Naive thymus-derived CD4-positive, alpha-beta T cell (primary cell): ENCODE results near the gene SMAD1. TPM values are rescaled to one million over a fixed set of nuclear protein-coding genes. Genes with fewer than 3 reads are reported as not detected.

ENCODE experiments used
- ATAC-seq: fragments of 150-1000 bp; cut with Tn5 transposase; 2 replicates; pipeline ENCODE4 v1.10.0; 2021; ENCODE audit warnings: mild to moderate bottlenecking, moderate library complexity
- CTCF ChIA-PET: fragments of 350-600 bp; sonication (Branson Sonifier 250); formaldehyde crosslinking; loops from one replicate; lab custom pipeline; 2021; ENCODE audit warnings: antibody characterized with exemption; lab: Charles Lee
- POLR2A ChIA-PET: fragments of 350-600 bp; sonication (Branson Sonifier 250); formaldehyde crosslinking; loops from one replicate; lab custom pipeline; 2021; ENCODE audit warnings: antibody characterized with exemption, inconsistent platforms; lab: Charles Lee
- DNase-seq, 9 donors: peaks; one replicate each; pipeline versions ENCODE4 v3.0.0 to v3.0.0-alpha.2; 2020 to 2022; ENCODE audit warnings: mixed read lengths in 1 of 9
- H3K27ac ChIP-seq: one replicate; pipeline ENCODE4 v1.7.0; 2013; ENCODE audit warnings: mild to moderate bottlenecking, low read depth, low read length, moderate library complexity
- H3K27me3 ChIP-seq, 2 donors: one replicate each; pipeline ENCODE4 v1.7.0; 2013; ENCODE audit warnings: low read length in 2 of 2, mild to moderate bottlenecking in 2 of 2, moderate library complexity in 2 of 2; ENCODE audit not compliant: control insufficient read depth in 2 of 2, insufficient read depth in 2 of 2
- H3K36me3 ChIP-seq, 3 experiments: 1 replicate in 2 of 3; 2 replicates in 1 of 3; pipeline ENCODE4 v1.7.0; 2013; ENCODE audit warnings: low read length in 3 of 3, mild to moderate bottlenecking in 3 of 3, moderate library complexity in 1 of 3; ENCODE audit not compliant: insufficient read depth in 3 of 3, control insufficient read depth in 2 of 3
- H3K4me1 ChIP-seq, 2 donors: one replicate each; pipeline ENCODE4 v1.7.0; 2013; ENCODE audit warnings: low read length in 2 of 2, mild to moderate bottlenecking in 2 of 2, moderate library complexity in 1 of 2; ENCODE audit not compliant: control insufficient read depth in 2 of 2, insufficient read depth in 2 of 2
- H3K4me3 ChIP-seq: 2 replicates; pipeline ENCODE4 v1.7.0; 2013; ENCODE audit warnings: mild to moderate bottlenecking, low read length
- H3K9me3 ChIP-seq, 3 experiments: 1 replicate in 2 of 3; 2 replicates in 1 of 3; pipeline ENCODE4 v1.7.0; 2013; ENCODE audit warnings: low read length in 3 of 3; ENCODE audit not compliant: control insufficient read depth in 2 of 3
- H3K27ac Mint-ChIP-seq, 9 donors: one replicate each; pipeline ENCODE4 v1.8.0; 2020 to 2022; ENCODE audit warnings: mixed read lengths in 9 of 9, mild to moderate bottlenecking in 8 of 9, moderate library complexity in 5 of 9, inconsistent platforms in 2 of 9
- H3K27me3 Mint-ChIP-seq, 5 donors: one replicate each; pipeline ENCODE4 v1.8.0; 2021 to 2022; ENCODE audit warnings: mixed read lengths in 5 of 5, mild to moderate bottlenecking in 1 of 5
- H3K36me3 Mint-ChIP-seq, 5 donors: one replicate each; pipeline ENCODE4 v1.8.0; 2020 to 2022; ENCODE audit warnings: mixed read lengths in 5 of 5, mild to moderate bottlenecking in 3 of 5, inconsistent platforms in 1 of 5
- H3K4me1 Mint-ChIP-seq, 7 donors: one replicate each; pipeline ENCODE4 v1.8.0; 2020 to 2022; ENCODE audit warnings: mixed read lengths in 7 of 7, mild to moderate bottlenecking in 3 of 7, inconsistent platforms in 1 of 7
- H3K4me3 Mint-ChIP-seq, 10 donors: one replicate each; pipeline ENCODE4 v1.8.0; 2020 to 2022; ENCODE audit warnings: mild to moderate bottlenecking in 10 of 10, mixed read lengths in 10 of 10, moderate library complexity in 6 of 10, inconsistent platforms in 2 of 10
- H3K9me3 Mint-ChIP-seq, 11 donors: one replicate each; pipeline ENCODE4 v1.8.0; 2020 to 2022; ENCODE audit warnings: mixed read lengths in 11 of 11, mild to moderate bottlenecking in 4 of 11, inconsistent platforms in 1 of 11, moderate library complexity in 1 of 11
- intact Hi-C, 2 donors: fragments of 100-400 bp; cut with micrococcal nuclease; formaldehyde crosslinking; loops; one replicate each; pipeline ENCODE4 v1.15.1; 2023
- polyA plus RNA-seq, 2 donors: library from polyadenylated mRNA; unstranded; fragments of 300-500 nt; fragmentation: Illumina TruSeq; gene quantifications; one replicate each; pipeline ENCODE4 v1.2.3, GENCODE V29; 2021
- total RNA-seq, 6 experiments: library from RNA in 5 of 6; stranded (reverse) in 5 of 6; gene quantifications; 1 replicate in 5 of 6; 2 replicates in 1 of 6; pipeline ENCODE4 v1.2.3 and lab custom pipeline; 2021 to 2026

The SMAD1 gene
- total and polyA plus RNA-seq, 7 experiments from 2014 or later: 0.29 to 13.5 (median 1.1) TPM

DNA sequence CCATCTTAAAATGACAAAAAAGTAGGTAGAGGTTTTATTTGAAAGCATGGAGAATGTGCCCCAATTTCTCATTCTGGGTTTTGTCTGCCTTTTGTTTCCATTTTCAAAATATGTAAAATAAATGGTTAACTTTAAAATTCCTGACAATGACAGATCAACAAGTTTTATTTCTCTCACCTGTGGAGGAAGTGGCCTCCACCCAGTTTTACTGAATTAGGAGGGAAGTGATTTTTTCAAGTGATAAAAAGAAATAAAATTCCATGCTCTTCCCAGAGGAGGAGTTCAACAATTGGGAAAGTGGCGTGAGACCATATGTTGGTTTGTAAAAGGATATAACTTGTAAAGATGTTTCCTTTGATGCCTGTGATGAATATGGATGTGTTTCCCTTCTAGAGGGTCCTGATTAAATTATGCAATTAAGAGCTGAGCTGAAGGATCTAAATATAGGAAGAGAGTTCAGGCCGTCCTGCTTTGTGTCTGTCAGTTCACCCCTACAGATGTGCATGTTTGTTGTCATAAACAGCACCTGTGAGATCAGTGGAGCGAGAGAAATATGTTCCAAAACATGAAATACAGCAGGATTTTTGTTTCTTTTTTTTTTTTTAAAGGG lies 19.5 kb downstream of the SMAD1 start:
- Histone ChIP-seq H3K9me3 (no peaks in the 10 kb centered on the region), H3K4me3 (no peak overlapping the region), H3K4me1 (no peaks in the 10 kb centered on the region), H3K27me3 (no peaks in the 10 kb centered on the region), H3K36me3 (no peaks in the 10 kb centered on the region), H3K27ac (no peak overlapping the region)
- ChIA-PET CTCF (interaction anchor here (0.6 kb wide), 1 partner anchor 13 kb away, joined by 3 read pairs; no protein-coding TSS in a partner anchor), POLR2A (no interaction called here)
- ATAC-seq (no peak), DNase-seq (no peak)
- peaks cover 0 to 22% (median 6%) of the 10 kb centered on the region in 5 donors for H3K27me3 Mint-ChIP-seq
- intact Hi-C loops: no loop called here
- H3K4me3 Mint-ChIP-seq: no peak overlapping the region
- no peak overlapping the region for H3K27ac Mint-ChIP-seq
- H3K36me3 Mint-ChIP-seq: no peaks in the 10 kb centered on the region
- no peaks in the 10 kb centered on the region for H3K9me3 Mint-ChIP-seq
- peaks cover 0 to 21% (median 4%) of the 10 kb centered on the region in 7 donors for H3K4me1 Mint-ChIP-seq

DNA sequence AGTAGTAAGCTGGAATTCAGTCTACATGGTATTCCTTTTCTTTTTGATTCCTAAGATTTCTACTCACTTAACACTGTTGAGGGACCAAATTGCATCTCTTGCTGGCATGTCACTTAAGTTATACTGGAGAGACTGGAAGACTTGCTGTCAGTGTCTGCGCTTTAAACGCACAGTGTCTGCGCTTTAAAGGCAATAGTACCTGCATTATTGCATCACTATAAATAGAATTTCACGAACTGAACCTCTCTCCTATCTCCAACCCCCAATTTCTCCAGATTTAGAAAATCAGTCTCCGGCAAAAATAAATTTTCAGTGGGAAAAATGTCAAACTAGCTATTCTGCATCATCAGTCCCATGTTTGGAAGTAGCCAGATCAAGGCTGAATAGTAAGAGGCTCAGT lies 21.2 kb downstream of the SMAD1 start:
- Mint-ChIP-seq H3K36me3 (no peaks in the 10 kb centered on the region), H3K4me3 (no peak overlapping the region), H3K4me1 (peaks cover 0 to 22% (median 4%) of the 10 kb centered on the region in 7 donors), H3K9me3 (no peaks in the 10 kb centered on the region), H3K27me3 (peaks cover 0 to 9% (median 6%) of the 10 kb centered on the region in 5 donors), H3K27ac (no peak overlapping the region)
- Histone ChIP-seq H3K4me3 (no peak overlapping the region), H3K27ac (no peak overlapping the region), H3K4me1 (no peaks in the 10 kb centered on the region), H3K36me3 (no peaks in the 10 kb centered on the region), H3K9me3 (no peaks in the 10 kb centered on the region), H3K27me3 (no peaks in the 10 kb centered on the region)
- ChIA-PET CTCF (no interaction called here), POLR2A (no interaction called here)
- DNase-seq (no peak), ATAC-seq (no peak)
- intact Hi-C loops: no loop called here

- H3K4me1 Mint-ChIP-seq: peaks cover 0 to 20% (median 4%) of the 10 kb centered on the region in 7 donors
Observed at GRCh38 chr4:145503486-145504072, 21.9 kb downstream of the SMAD1 start.

DNA sequence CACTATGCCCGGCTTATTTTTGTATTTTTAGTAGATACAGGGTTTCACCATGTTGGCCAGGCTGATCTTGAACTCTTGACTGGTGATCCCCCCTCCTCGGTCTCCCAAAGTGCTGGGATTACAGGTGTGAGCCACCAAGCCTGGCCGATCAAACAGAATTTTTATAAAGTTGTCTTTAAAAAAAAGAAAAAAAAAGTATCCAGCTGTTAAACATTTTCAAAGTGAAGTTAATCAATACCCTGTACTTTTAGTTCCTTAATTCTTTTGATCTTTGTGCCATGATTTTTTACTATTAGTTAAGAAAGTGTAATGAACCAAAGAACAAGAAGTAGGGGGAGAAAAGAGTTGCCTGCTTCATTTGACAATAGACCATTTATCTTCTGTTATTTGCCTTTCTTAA lies 24.3 kb downstream of the SMAD1 start:
- peaks cover 0 to 13% (median 4%) of the 10 kb centered on the region in 7 donors for H3K4me1 Mint-ChIP-seq

More at GRCh38 chr4:145503486-145504072, 21.9 kb downstream of the SMAD1 start:
- H3K27ac ChIP-seq: no peak overlapping the region
- Mint-ChIP-seq H3K36me3 (no peaks in the 10 kb centered on the region), H3K4me3 (no peak overlapping the region), H3K9me3 (no peaks in the 10 kb centered on the region), H3K27me3 (peaks cover 0 to 8% (median 6%) of the 10 kb centered on the region in 5 donors), H3K27ac (no peak overlapping the region)
- DNase-seq: no peak
- no peaks in the 10 kb centered on the region for H3K9me3 ChIP-seq
- intact Hi-C loops: no loop called here
- ChIA-PET POLR2A (no interaction called here), CTCF (no interaction called here)
- H3K4me1 ChIP-seq: no peaks in the 10 kb centered on the region
- no peak overlapping the region for H3K4me3 ChIP-seq
- no peaks in the 10 kb centered on the region for H3K36me3 ChIP-seq
- no peaks in the 10 kb centered on the region for H3K27me3 ChIP-seq
- ATAC-seq: no peak

GRCh38 chr4:145507636-145508035 lies 26.0 kb downstream of the SMAD1 start:
- Histone ChIP-seq H3K9me3 (peaks cover 0 to 9% (median 3%) of the 10 kb centered on the region in 3 experiments), H3K36me3 (no peaks in the 10 kb centered on the region), H3K4me3 (no peak overlapping the region), H3K27ac (no peak overlapping the region), H3K4me1 (no peaks in the 10 kb centered on the region), H3K27me3 (no peaks in the 10 kb centered on the region)
- no peak overlapping the region for H3K27ac Mint-ChIP-seq
- peaks cover 3 to 17% (median 11%) of the 10 kb centered on the region in 11 donors for H3K9me3 Mint-ChIP-seq
- DNase-seq (no peak), ATAC-seq (no peak)
- CTCF ChIA-PET: no interaction called here
- POLR2A ChIA-PET: no interaction called here
- H3K4me1 Mint-ChIP-seq: peaks cover 0 to 6% (median 0%) of the 10 kb centered on the region in 7 donors
- no peak overlapping the region for H3K4me3 Mint-ChIP-seq
- no peaks in the 10 kb centered on the region for H3K27me3 Mint-ChIP-seq
- intact Hi-C loops: no loop called here
- H3K36me3 Mint-ChIP-seq: peaks cover 0 to 10% (median 0%) of the 10 kb centered on the region in 5 donors

More for the DNA sequence above, 24.3 kb downstream of the SMAD1 start:
- no peaks in the 10 kb centered on the region for H3K4me1 ChIP-seq
- DNase-seq: no peak
- no peaks in the 10 kb centered on the region for H3K9me3 ChIP-seq
- H3K36me3 ChIP-seq: no peaks in the 10 kb centered on the region
- ATAC-seq: no peak
- Mint-ChIP-seq H3K36me3 (no peaks in the 10 kb centered on the region), H3K9me3 (peaks cover 0 to 2% (median 0%) of the 10 kb centered on the region in 11 donors), H3K4me3 (no peak overlapping the region), H3K27ac (no peak overlapping the region), H3K27me3 (no peaks in the 10 kb centered on the region)
- intact Hi-C loops: no loop called here
- H3K4me3 ChIP-seq: no peak overlapping the region
- H3K27me3 ChIP-seq: no peaks in the 10 kb centered on the region
- ChIA-PET CTCF (no interaction called here), POLR2A (no interaction called here)
- no peak overlapping the region for H3K27ac ChIP-seq

DNA sequence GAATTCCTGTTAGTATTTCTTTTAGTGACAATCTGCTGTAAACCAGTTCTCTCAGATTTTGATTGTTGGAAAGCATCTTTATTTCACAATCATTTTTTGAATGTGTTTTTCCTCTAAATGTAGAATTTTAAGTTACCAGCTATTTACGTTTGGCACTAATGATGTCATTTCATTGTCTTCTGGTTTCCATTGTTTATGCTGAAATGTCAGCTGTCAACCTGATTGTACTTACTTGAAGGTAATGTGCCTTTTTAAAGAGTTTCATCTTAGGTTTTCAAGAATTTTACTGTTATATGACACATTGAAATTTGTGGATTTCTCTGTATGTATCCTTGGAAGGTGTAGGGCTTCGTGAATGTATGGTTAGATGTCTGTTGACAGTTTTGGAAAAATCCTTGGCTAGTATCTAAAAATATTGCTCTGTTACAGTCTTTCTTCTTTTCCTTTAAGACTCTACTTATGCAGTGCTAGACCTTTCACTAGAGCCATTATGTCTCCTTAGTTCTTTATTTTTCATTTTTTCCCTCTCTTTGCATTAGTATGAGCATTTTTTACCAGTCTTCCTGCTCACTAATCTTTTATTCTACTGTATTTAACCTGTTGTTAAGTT lies 30.4 kb downstream of the SMAD1 start:
- ATAC-seq (no peak), DNase-seq (no peak)
- H3K36me3 Mint-ChIP-seq: peaks cover 0 to 12% (median 0%) of the 10 kb centered on the region in 5 donors
- H3K9me3 ChIP-seq: peaks cover 0 to 14% (median 3%) of the 10 kb centered on the region in 3 experiments
- peaks cover 7 to 21% (median 17%) of the 10 kb centered on the region in 11 donors for H3K9me3 Mint-ChIP-seq
- intact Hi-C loops: no loop called here
- H3K27me3 Mint-ChIP-seq: peaks cover 0 to 3% (median 0%) of the 10 kb centered on the region in 5 donors
- ChIA-PET CTCF (interaction anchor here (0.8 kb wide), 1 partner anchor 460 kb away, joined by 3 read pairs; no protein-coding TSS in a partner anchor), POLR2A (no interaction called here)
- no peak overlapping the region for H3K4me3 ChIP-seq
- H3K27me3 ChIP-seq: no peaks in the 10 kb centered on the region
- no peak overlapping the region for H3K27ac Mint-ChIP-seq
- peaks cover 0 to 4% (median 0%) of the 10 kb centered on the region in 7 donors for H3K4me1 Mint-ChIP-seq
- no peak overlapping the region for H3K4me3 Mint-ChIP-seq
- H3K4me1 ChIP-seq: no peaks in the 10 kb centered on the region
- H3K36me3 ChIP-seq: no peaks in the 10 kb centered on the region
- no peak overlapping the region for H3K27ac ChIP-seq
